Spleen (tissue), 11 donors: ENCODE results near the gene USP1. TPM values are rescaled to one million over a fixed set of nuclear protein-coding genes. Genes with fewer than 3 reads are reported as not detected.

ENCODE experiments used
- DNase-seq: peaks from one replicate; pipeline ENCODE4 v3.0.0-alpha.2; 2020
- H3K27ac ChIP-seq, 8 donors: fragments of 200-600 bp; sonication (generic) in 7 of 8; 1 replicate in 4 of 8; 2 replicates in 4 of 8; pipeline versions ENCODE4 v1.5.0 to v1.8.0; 2016 to 2021; ENCODE audit warnings: inconsistent platforms in 4 of 8, mild to moderate bottlenecking in 4 of 8, moderate library complexity in 1 of 8
- H3K27me3 ChIP-seq, 7 donors: fragments of 200-600 bp; sonication (generic) in 6 of 7; replicated peaks in 1 of 7; 1 replicate in 4 of 7; 2 replicates in 3 of 7; pipeline versions ENCODE4 v1.5.0 to v1.8.0; 2016 to 2021; ENCODE audit warnings: inconsistent platforms in 3 of 7, mild to moderate bottlenecking in 1 of 7
- H3K36me3 ChIP-seq, 6 donors: fragments of 200-600 bp; sonication (generic) in 5 of 6; 1 replicate in 4 of 6; 2 replicates in 2 of 6; pipeline versions ENCODE4 v1.5.0 to v1.8.0; 2016 to 2021; ENCODE audit warnings: inconsistent platforms in 2 of 6
- H3K4me1 ChIP-seq, 6 donors: fragments of 200-600 bp; sonication (generic) in 5 of 6; 1 replicate in 3 of 6; 2 replicates in 3 of 6; pipeline versions ENCODE4 v1.5.0 to v1.8.0; 2016 to 2021; ENCODE audit warnings: inconsistent platforms in 3 of 6
- H3K4me3 ChIP-seq, 8 donors: fragments of 200-600 bp; sonication (generic) in 7 of 8; 1 replicate in 4 of 8; 2 replicates in 4 of 8; pipeline versions ENCODE4 v1.5.0 to v1.8.0; 2016 to 2021; ENCODE audit warnings: inconsistent platforms in 4 of 8, mild to moderate bottlenecking in 4 of 8, moderate library complexity in 2 of 8
- H3K9me3 ChIP-seq, 8 donors: fragments of 200-600 bp; sonication (generic) in 7 of 8; 1 replicate in 4 of 8; 2 replicates in 4 of 8; pipeline versions ENCODE4 v1.5.0 to v1.8.0; 2016 to 2021; ENCODE audit warnings: inconsistent platforms in 4 of 8
- POLR2A ChIP-seq, 3 donors: fragments of 450-650 bp; IDR thresholded peaks; one replicate each; pipeline ENCODE4 v1.5.1; 2017; ENCODE audit warnings: antibody characterized with exemption in 3 of 3, mild to moderate bottlenecking in 1 of 3
- POLR2AphosphoS5 ChIP-seq, 3 donors: sonication (generic); formaldehyde crosslinking; IDR thresholded peaks; one replicate each; pipeline ENCODE4 v1.5.1; 2017; ENCODE audit warnings: antibody characterized with exemption in 3 of 3
- WGBS, 5 donors: extraction: QIAGEN DNeasy Blood & Tissue Kit in 3 of 5; methylation state at CpG; one replicate each; pipeline versions ENCODE4 v1.1.5 to v1.1.7; 2013 to 2018; 5-methylcytosine and 5-hydroxymethylcytosine counted together
- intact Hi-C: fragments of 100-400 bp; cut with DNase I; formaldehyde crosslinking; loops from one replicate; pipeline ENCODE4 v1.15.0; 2023; ENCODE audit warnings: low total_unique reads
- polyA plus RNA-seq, 3 donors: library from polyadenylated mRNA; stranded (reverse); fragments of 200-250 nt; gene quantifications; one replicate each; pipeline ENCODE4 v1.2.1, GENCODE V29; 2013
- total RNA-seq, 7 donors: library from RNA; depleted of rRNA in 3 of 7; stranded (reverse); fragments of >200 nt in 3 of 7; fragmentation: NEBNext Ultra II Directional in 4 of 7; extraction: Animal tissue kit (Norgen Biotek cat#: 25700) in 4 of 7; gene quantifications; one replicate each; pipeline versions ENCODE4 v1.1.0 to v1.2.1, GENCODE V29; 2016 to 2021
- TF ChIP-seq, protein P1 (sequence below), 11 experiments: fragments of 200-600 bp in 7 of 11; fragments of 450-650 bp in 4 of 11; sonication (generic) in 4 of 11; IDR thresholded peaks in 8 of 11; conservative IDR thresholded peaks in 3 of 11; 1 replicate in 7 of 11; 2 replicates in 4 of 11; pipeline versions ENCODE4 v1.4.0 to v1.8.0; 2016 to 2021; ENCODE audit warnings: antibody characterized with exemption in 11 of 11, inconsistent platforms in 4 of 11, mild to moderate bottlenecking in 1 of 11
- donor health status: healthy with polysubstance abuse.
- donor health status: DM: no; HTN: no; CAD: no; lungs with moderate emphysema.
- donor health status: DM: no; HTN: no; CAD: no.
- donor health status: Bipolar disorder and iron deficiency.
- donor health status: healthy.
- donor health status: DM: no; HTN: no; CAD: no.
- donor health status: DM: yes; HTN: yes; CAD: no.

The USP1 gene
- total and polyA plus RNA-seq, 10 donors = 9.2 to 29.6 (median 25.8) TPM

DNA sequence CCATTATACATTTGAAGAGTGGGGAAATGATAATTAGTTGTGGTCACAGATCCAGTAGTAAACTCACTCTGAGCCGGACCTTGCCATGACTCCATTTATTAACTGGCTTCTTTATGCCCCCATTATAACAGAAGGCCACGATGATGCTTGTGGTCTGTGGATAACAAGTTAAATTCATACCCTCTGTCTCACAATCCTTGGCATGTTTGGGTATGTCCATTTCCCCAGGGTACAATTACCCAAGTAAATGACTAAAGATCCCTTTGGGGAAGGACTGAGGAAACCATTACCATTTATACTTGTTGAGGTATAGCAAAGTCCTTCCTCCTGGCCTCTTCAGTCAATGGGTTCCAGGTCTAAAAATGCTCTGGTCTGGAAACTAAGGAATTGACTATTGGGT, 7.3 kb upstream of the USP1 start:
- Histone ChIP-seq H3K27me3 (no peaks in the 10 kb centered on the region), H3K4me1 (no peaks in the 10 kb centered on the region), H3K27ac (no peak overlapping the region), H3K4me3 (no peak overlapping the region), H3K36me3 (no peaks in the 10 kb centered on the region), H3K9me3 (no peaks in the 10 kb centered on the region)
- no peak for DNase-seq
- 85 to 96% (median 91%) methylated on average over 2 of the region's 2 CpGs for WGBS, 5 donors
- intact Hi-C loops = no loop called here
- TF ChIP-seq POLR2AphosphoS5 (IDR thresholded peaks at IDR 0.05) (no peak), POLR2A (IDR thresholded peaks at IDR 0.05) (no peak)
- TF ChIP-seq, protein P1, sequence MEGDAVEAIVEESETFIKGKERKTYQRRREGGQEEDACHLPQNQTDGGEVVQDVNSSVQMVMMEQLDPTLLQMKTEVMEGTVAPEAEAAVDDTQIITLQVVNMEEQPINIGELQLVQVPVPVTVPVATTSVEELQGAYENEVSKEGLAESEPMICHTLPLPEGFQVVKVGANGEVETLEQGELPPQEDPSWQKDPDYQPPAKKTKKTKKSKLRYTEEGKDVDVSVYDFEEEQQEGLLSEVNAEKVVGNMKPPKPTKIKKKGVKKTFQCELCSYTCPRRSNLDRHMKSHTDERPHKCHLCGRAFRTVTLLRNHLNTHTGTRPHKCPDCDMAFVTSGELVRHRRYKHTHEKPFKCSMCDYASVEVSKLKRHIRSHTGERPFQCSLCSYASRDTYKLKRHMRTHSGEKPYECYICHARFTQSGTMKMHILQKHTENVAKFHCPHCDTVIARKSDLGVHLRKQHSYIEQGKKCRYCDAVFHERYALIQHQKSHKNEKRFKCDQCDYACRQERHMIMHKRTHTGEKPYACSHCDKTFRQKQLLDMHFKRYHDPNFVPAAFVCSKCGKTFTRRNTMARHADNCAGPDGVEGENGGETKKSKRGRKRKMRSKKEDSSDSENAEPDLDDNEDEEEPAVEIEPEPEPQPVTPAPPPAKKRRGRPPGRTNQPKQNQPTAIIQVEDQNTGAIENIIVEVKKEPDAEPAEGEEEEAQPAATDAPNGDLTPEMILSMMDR (IDR thresholded peaks at IDR 0.05 in 8 of 11, conservative IDR thresholded peaks at IDR 0.05 in 3 of 11) = no peak

DNA sequence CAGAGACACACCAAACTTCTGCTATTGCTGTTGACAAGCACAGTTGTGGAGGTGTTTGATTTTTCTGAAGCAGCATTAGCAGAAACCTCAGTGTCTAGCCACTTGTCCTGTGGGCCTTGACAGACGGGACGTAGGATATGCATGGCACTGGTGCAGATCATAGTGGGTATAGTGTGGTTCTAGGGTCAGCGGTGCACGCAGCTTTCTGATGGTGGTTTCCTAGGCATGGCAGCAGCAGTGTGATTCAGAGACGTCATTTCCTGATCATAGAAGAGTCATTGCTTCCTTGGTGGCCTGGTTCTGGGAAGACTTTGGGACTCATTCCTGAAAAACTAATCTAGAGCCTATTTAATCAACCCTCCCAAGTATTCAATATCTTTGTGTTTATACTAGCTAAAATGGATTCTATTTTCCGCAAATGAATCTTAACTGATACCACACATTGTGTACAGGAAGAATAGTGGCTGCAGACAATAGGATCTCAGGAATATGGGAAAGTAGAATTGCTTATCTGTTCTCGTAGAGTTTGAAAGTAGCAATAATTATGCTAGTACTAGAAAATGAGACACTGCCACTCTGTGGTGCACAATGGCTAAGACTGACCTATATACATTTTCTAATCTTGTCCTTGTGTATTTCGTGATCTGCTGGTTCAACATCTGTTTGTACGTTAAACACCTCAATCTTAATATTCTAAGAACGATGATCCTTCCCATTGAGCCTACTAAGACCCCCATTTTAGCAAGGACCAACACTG, 2.8 kb upstream of the USP1 start:
- 71 to 85% (median 79%) methylated on average over 10 of the region's 10 CpGs for WGBS, 5 donors
- intact Hi-C loops = no loop called here
- H3K27ac ChIP-seq = no peak overlapping the region
- no peak for DNase-seq
- H3K4me3 ChIP-seq = no peak overlapping the region
- TF ChIP-seq, protein P1 (IDR thresholded peaks at IDR 0.05 in 8 of 11, conservative IDR thresholded peaks at IDR 0.05 in 3 of 11) = no peak
- no peak for TF ChIP-seq POLR2AphosphoS5 (IDR thresholded peaks at IDR 0.05)
- TF ChIP-seq POLR2A (IDR thresholded peaks at IDR 0.05) = no peak
- H3K4me1 ChIP-seq = peaks cover 11 to 25% (median 20%) of the 10 kb centered on the region in 6 donors
- no peaks in the 10 kb centered on the region for H3K27me3 ChIP-seq
- H3K9me3 ChIP-seq = no peaks in the 10 kb centered on the region
- H3K36me3 ChIP-seq = no peaks in the 10 kb centered on the region

DNA sequence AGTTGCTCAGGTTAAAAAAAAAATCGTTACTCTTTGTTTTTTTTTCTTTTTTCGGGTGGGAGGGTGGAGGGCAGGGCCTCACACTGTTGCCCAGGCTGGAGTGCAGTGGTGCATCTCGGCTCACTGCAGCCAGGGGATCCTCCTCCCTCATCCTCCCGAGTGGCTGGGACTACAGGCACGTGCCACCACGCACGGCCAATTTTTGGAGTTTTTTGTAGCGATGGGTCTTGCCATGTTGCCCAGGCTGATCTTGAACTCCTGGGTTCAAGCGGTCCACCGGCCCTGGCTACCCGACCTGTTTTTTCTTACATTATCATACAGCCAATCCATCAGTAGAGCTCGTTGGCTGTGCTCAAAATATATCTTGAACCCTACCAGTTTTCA, 2.2 kb upstream of the USP1 start:
- DNase-seq = peak; percentile 79
- Histone ChIP-seq H3K4me3 (no peak overlapping the region), H3K4me1 (peaks cover 17 to 31% (median 26%) of the 10 kb centered on the region in 6 donors), H3K27ac (no peak overlapping the region), H3K27me3 (no peaks in the 10 kb centered on the region), H3K36me3 (no peaks in the 10 kb centered on the region), H3K9me3 (no peaks in the 10 kb centered on the region)
- TF ChIP-seq, protein P1 (IDR thresholded peaks at IDR 0.05 in 8 of 11, conservative IDR thresholded peaks at IDR 0.05 in 3 of 11) = no peak
- no peak for TF ChIP-seq POLR2AphosphoS5 (IDR thresholded peaks at IDR 0.05)
- no peak for TF ChIP-seq POLR2A (IDR thresholded peaks at IDR 0.05)
- intact Hi-C loops = no loop called here
- WGBS, 5 donors = 92 to 96% (median 94%) methylated on average over 12 of the region's 12 CpGs

DNA sequence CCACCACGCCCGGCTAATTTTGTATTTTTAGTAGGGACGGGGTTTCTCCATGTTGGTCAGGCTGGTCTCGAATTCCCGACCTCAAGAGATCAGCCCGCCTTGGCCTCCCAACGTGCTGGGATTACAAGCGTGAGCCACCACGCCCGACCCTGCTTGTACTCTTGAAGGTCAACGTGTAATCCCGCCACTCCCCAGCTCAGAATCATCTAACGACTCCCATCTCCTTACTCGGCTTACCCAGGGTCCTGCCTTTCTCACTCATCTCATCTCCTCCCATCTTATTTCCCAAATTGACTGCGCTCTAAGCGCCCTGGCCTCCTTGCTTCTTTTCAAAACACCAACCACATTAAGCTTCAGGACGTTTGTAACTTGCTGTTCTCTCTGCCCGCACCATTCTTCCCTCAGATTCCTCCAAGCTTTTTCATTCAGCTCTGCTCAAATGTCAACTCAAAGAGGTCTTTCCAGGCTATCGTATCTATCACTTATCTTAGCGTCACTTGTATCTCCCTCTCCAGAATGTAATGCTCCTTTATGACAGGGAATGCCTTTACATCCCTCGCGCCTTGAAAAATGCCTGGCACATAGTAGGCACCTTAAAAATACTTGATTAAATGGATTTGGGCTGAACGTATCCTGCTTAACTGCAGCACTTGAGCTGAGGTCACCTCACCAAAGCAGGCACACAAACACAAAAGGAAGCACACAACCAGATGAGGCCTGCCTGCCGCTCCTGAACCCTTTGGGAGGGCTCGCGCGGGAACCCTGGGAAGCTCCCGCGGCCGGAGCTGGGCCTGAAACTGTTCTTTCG, 1.4 kb upstream of the USP1 start:
- H3K4me1 ChIP-seq = peaks cover 22 to 39% (median 34%) of the 10 kb centered on the region in 6 donors
- no peaks in the 10 kb centered on the region for H3K27me3 ChIP-seq
- no peak for TF ChIP-seq POLR2A (IDR thresholded peaks at IDR 0.05)
- TF ChIP-seq, protein P1 (IDR thresholded peaks at IDR 0.05 in 8 of 11, conservative IDR thresholded peaks at IDR 0.05 in 3 of 11) = no peak
- TF ChIP-seq POLR2AphosphoS5 (IDR thresholded peaks at IDR 0.05) = no peak
- H3K4me3 ChIP-seq = peak overlapping the region; percentile 47 to 99 (median 96)
- 48 to 51% (median 51%) methylated on average over 31 of the region's 31 CpGs for WGBS, 5 donors
- DNase-seq = peak; percentile 86
- peak overlapping the region; percentile 93 to 99 (median 98) for H3K27ac ChIP-seq
- no peaks in the 10 kb centered on the region for H3K9me3 ChIP-seq
- peaks cover 0 to 2% (median 0%) of the 10 kb centered on the region in 6 donors for H3K36me3 ChIP-seq
- intact Hi-C loops = no loop called here
